Activated naive CD4-positive, alpha-beta T cell treated with anti-CD3 and anti-CD28 coated beads, Interleukin-2, amount 50 U/mL, for 24 hours (primary cell): ENCODE data around the gene PRAC1.

Experiments
- H3K27ac Mint-ChIP-seq: one replicate; pipeline ENCODE4 v1.8.0; 2021; ENCODE audit warnings: mild to moderate bottlenecking, mixed read lengths
- H3K27me3 Mint-ChIP-seq: one replicate; pipeline ENCODE4 v1.8.0; 2021; ENCODE audit warnings: mixed read lengths
- H3K36me3 Mint-ChIP-seq: one replicate; pipeline ENCODE4 v1.8.0; 2021; ENCODE audit warnings: mixed read lengths
- H3K4me1 Mint-ChIP-seq: one replicate; pipeline ENCODE4 v1.8.0; 2021; ENCODE audit warnings: mixed read lengths
- H3K4me3 Mint-ChIP-seq: one replicate; pipeline ENCODE4 v1.8.0; 2021; ENCODE audit warnings: mild to moderate bottlenecking, mixed read lengths
- H3K9me3 Mint-ChIP-seq: one replicate; pipeline ENCODE4 v1.8.0; 2021; ENCODE audit warnings: mixed read lengths

PRAC1 gene

GRCh38 chr17:48733632-48734328 is 11.5 kb upstream of the PRAC1 start:
- peak overlapping the region; percentile 47 for H3K4me3 Mint-ChIP-seq
- peak overlapping the region; percentile 82 for H3K27ac Mint-ChIP-seq

GRCh38 chr17:48732688-48733629 is 10.6 kb upstream of the PRAC1 start:
- Mint-ChIP-seq H3K27ac (no peak overlapping the region), H3K9me3 (no peaks in the 10 kb centered on the region), H3K27me3 (peaks cover 75% of the 10 kb centered on the region), H3K4me1 (peaks cover 29% of the 10 kb centered on the region), H3K4me3 (peak overlapping the region; percentile 47), H3K36me3 (no peaks in the 10 kb centered on the region)

More at GRCh38 chr17:48733632-48734328, 11.5 kb upstream of the PRAC1 start:
- Mint-ChIP-seq H3K4me1 (peaks cover 25% of the 10 kb centered on the region), H3K27me3 (peaks cover 77% of the 10 kb centered on the region), H3K9me3 (no peaks in the 10 kb centered on the region), H3K36me3 (no peaks in the 10 kb centered on the region)

- Mint-ChIP-seq H3K4me1 (peaks cover 36% of the 10 kb centered on the region), H3K27ac (no peak overlapping the region), H3K27me3 (peaks cover 80% of the 10 kb centered on the region), H3K36me3 (no peaks in the 10 kb centered on the region), H3K9me3 (no peaks in the 10 kb centered on the region), H3K4me3 (no peak overlapping the region)
Measured at GRCh38 chr17:48731355-48731754, 9.0 kb upstream of the PRAC1 start.

GRCh38 chr17:48730240-48730550 is 7.9 kb upstream of the PRAC1 start:
- Mint-ChIP-seq H3K27ac (no peak overlapping the region), H3K4me1 (peaks cover 37% of the 10 kb centered on the region)

GRCh38 chr17:48729335-48730239 is 7.3 kb upstream of the PRAC1 start:
- no peak overlapping the region for H3K27ac Mint-ChIP-seq
- peaks cover 41% of the 10 kb centered on the region for H3K4me1 Mint-ChIP-seq
- H3K4me3 Mint-ChIP-seq = no peak overlapping the region
- H3K36me3 Mint-ChIP-seq = no peaks in the 10 kb centered on the region
- H3K27me3 Mint-ChIP-seq = peaks cover 78% of the 10 kb centered on the region
- H3K9me3 Mint-ChIP-seq = no peaks in the 10 kb centered on the region

More at GRCh38 chr17:48730240-48730550, 7.9 kb upstream of the PRAC1 start:
- no peak overlapping the region for H3K4me3 Mint-ChIP-seq
- H3K36me3 Mint-ChIP-seq = no peaks in the 10 kb centered on the region
- H3K9me3 Mint-ChIP-seq = no peaks in the 10 kb centered on the region
- H3K27me3 Mint-ChIP-seq = peaks cover 79% of the 10 kb centered on the region

GRCh38 chr17:48728232-48729231 is 6.2 kb upstream of the PRAC1 start, which contains the start of gene HOXB13:
Gene HOXB13 (minus strand): TSS chr17:48728750. CDS start chr17:48728593, 157 bp downstream.
- no peaks in the 10 kb centered on the region for H3K36me3 Mint-ChIP-seq
- peaks cover 43% of the 10 kb centered on the region for H3K4me1 Mint-ChIP-seq
- H3K4me3 Mint-ChIP-seq = peak within 1 kb of the TSS; percentile 72
- peaks cover 76% of the 10 kb centered on the region for H3K27me3 Mint-ChIP-seq
- no peak within 1 kb of the TSS for H3K27ac Mint-ChIP-seq
- no peaks in the 10 kb centered on the region for H3K9me3 Mint-ChIP-seq

GRCh38 chr17:48727415-48728175 is 5.3 kb upstream of the PRAC1 start:
- Mint-ChIP-seq H3K9me3 (no peaks in the 10 kb centered on the region), H3K4me3 (peak overlapping the region; percentile 72), H3K27me3 (peaks cover 78% of the 10 kb centered on the region), H3K4me1 (peaks cover 42% of the 10 kb centered on the region), H3K36me3 (no peaks in the 10 kb centered on the region), H3K27ac (no peak overlapping the region)

GRCh38 chr17:48726916-48727286 is 4.6 kb upstream of the PRAC1 start:
- Mint-ChIP-seq H3K9me3 (no peaks in the 10 kb centered on the region), H3K27ac (no peak overlapping the region), H3K27me3 (peaks cover 79% of the 10 kb centered on the region), H3K36me3 (no peaks in the 10 kb centered on the region), H3K4me3 (no peak overlapping the region), H3K4me1 (peaks cover 40% of the 10 kb centered on the region)

GRCh38 chr17:48726114-48726915 is 4.0 kb upstream of the PRAC1 start:
- Mint-ChIP-seq H3K27me3 (peaks cover 76% of the 10 kb centered on the region), H3K4me1 (peaks cover 40% of the 10 kb centered on the region), H3K9me3 (no peaks in the 10 kb centered on the region), H3K4me3 (no peak overlapping the region), H3K36me3 (no peaks in the 10 kb centered on the region), H3K27ac (no peak overlapping the region)

- H3K27ac Mint-ChIP-seq = peak overlapping the region; percentile 35
- no peaks in the 10 kb centered on the region for H3K9me3 Mint-ChIP-seq
- peaks cover 42% of the 10 kb centered on the region for H3K4me1 Mint-ChIP-seq
- peaks cover 77% of the 10 kb centered on the region for H3K27me3 Mint-ChIP-seq
- H3K4me3 Mint-ChIP-seq = no peak overlapping the region
- no peaks in the 10 kb centered on the region for H3K36me3 Mint-ChIP-seq
Measured at GRCh38 chr17:48725288-48726064, 3.2 kb upstream of the PRAC1 start.

GRCh38 chr17:48725004-48725287 is 2.6 kb upstream of the PRAC1 start:
- peaks cover 77% of the 10 kb centered on the region for H3K27me3 Mint-ChIP-seq
- H3K27ac Mint-ChIP-seq = peak overlapping the region; percentile 35
- H3K4me3 Mint-ChIP-seq = no peak overlapping the region
- H3K36me3 Mint-ChIP-seq = no peaks in the 10 kb centered on the region
- H3K4me1 Mint-ChIP-seq = peaks cover 46% of the 10 kb centered on the region
- H3K9me3 Mint-ChIP-seq = no peaks in the 10 kb centered on the region

GRCh38 chr17:48724251-48725003 is 2.1 kb upstream of the PRAC1 start:
- H3K4me3 Mint-ChIP-seq = peak overlapping the region; percentile 72
- H3K36me3 Mint-ChIP-seq = no peaks in the 10 kb centered on the region
- peaks cover 77% of the 10 kb centered on the region for H3K27me3 Mint-ChIP-seq
- peak overlapping the region; percentile 68 for H3K27ac Mint-ChIP-seq
- no peaks in the 10 kb centered on the region for H3K9me3 Mint-ChIP-seq
- H3K4me1 Mint-ChIP-seq = peaks cover 46% of the 10 kb centered on the region
